Prostate gland (tissue), 2 donors: ENCODE measurements around the gene ITPR1.

Experiments
- CTCF ChIP-seq, 4 experiments: fragments of 200-600 bp in 2 of 4; fragments of 450-650 bp in 2 of 4; sonication (generic) in 2 of 4; IDR thresholded peaks; 1 replicate in 3 of 4; 2 replicates in 1 of 4; pipeline ENCODE4 v1.5.1; 2016 to 2019; ENCODE audit warnings: antibody characterized with exemption in 4 of 4, mild to moderate bottlenecking in 2 of 4, moderate library complexity in 2 of 4
- POLR2A ChIP-seq: fragments of 450-650 bp; IDR thresholded peaks from one replicate; pipeline ENCODE4 v1.6.1; 2016; ENCODE audit warnings: antibody characterized with exemption, mild to moderate bottlenecking

- TF ChIP-seq CTCF (IDR thresholded peaks at IDR 0.05): no peak
- TF ChIP-seq POLR2A: no peak
Observed at GRCh38 chr3:4816718-4817117, 323.6 kb downstream of the ITPR1 start.
